ENCODE measurements around the gene PTPN7. TPM values are rescaled to one million over a fixed set of nuclear protein-coding genes. Genes with fewer than 3 reads are reported as not detected.
A peak's percentile ranks its signal among the peaks of the same experiment; 100 is the strongest.

The PTPN7 gene
- total RNA-seq, 6 donors from 2014 or later: 4.6 to 9.3 (median 7.7) TPM

DNA sequence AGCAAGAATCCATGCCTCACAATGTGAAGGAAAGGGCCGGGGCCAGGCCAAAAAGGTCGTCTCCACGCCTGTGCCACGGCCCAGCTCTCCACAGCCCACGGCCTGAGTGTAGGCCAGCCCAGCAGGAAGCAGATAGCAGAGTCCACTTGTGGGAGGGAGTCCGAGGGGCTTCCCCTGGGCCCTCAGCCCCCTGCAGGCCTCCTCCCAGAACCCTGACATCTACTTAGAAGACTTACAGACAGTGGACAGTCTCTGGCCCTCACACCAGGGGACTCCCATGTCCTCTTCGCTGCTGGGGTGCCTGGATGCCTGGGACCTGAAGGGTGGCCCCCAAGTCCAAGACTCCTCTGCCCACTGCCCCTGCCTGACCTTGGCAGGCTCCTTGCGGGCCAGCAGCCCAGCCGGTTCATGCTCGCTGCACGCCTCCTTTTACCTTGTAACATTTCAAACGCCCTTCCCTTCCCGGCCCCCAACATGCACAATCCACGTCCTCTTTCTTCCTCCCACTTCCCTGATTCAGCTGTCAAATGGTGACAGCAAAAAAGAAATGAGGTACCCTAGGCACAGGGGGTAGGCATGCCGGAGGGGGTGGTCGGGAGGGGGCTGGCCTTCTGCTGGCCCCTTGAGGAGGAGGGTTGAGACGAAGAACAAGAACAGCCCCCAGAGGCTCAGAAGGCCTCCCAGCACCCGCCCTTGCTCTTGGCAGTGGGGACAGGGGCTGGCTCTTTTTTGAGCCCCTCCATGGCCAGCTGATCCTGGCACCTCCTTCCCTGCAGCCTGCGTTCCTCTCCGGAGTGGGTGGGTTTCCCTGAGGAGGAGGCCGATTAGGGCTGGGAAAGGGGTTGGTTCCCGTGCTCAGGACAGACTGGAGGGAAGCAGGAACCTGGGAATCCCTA is 997 bp upstream of the PTPN7 start:
- Histone ChIP-seq H3K9me3 (no peaks in the 10 kb centered on the region), H3K36me3 (no peaks in the 10 kb centered on the region), H3K27ac (peak overlapping the region; percentile 35 to 93 (median 81)), H3K4me3 (peak overlapping the region in 1 of 4 donors; percentile 47), H3K4me1 (peaks cover 0 to 34% (median 24%) of the 10 kb centered on the region in 4 donors), H3K27me3 (no peaks in the 10 kb centered on the region)
- ATAC-seq (ENCODE audit: low FRiP score in 2 of 2) (no peak), DNase-seq (no peak)
- TF ChIP-seq EP300 (IDR thresholded peaks at IDR 0.05): no peak
- TF ChIP-seq, protein P1, sequence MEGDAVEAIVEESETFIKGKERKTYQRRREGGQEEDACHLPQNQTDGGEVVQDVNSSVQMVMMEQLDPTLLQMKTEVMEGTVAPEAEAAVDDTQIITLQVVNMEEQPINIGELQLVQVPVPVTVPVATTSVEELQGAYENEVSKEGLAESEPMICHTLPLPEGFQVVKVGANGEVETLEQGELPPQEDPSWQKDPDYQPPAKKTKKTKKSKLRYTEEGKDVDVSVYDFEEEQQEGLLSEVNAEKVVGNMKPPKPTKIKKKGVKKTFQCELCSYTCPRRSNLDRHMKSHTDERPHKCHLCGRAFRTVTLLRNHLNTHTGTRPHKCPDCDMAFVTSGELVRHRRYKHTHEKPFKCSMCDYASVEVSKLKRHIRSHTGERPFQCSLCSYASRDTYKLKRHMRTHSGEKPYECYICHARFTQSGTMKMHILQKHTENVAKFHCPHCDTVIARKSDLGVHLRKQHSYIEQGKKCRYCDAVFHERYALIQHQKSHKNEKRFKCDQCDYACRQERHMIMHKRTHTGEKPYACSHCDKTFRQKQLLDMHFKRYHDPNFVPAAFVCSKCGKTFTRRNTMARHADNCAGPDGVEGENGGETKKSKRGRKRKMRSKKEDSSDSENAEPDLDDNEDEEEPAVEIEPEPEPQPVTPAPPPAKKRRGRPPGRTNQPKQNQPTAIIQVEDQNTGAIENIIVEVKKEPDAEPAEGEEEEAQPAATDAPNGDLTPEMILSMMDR (IDR thresholded peaks at IDR 0.05): no peak
- TF ChIP-seq POLR2AphosphoS5 (IDR thresholded peaks at IDR 0.05): no peak
- TF ChIP-seq POLR2A (IDR thresholded peaks at IDR 0.05): no peak
- 51 to 74% methylated on average over 19 to 22 of the region's 22 CpGs for WGBS, 2 donors

- Histone ChIP-seq H3K9me3 (no peaks in the 10 kb centered on the region), H3K4me3 (peak overlapping the region in 3 of 4 donors; percentile 28 to 47 (median 40)), H3K27ac (peak overlapping the region; percentile 67 to 93 (median 81)), H3K27me3 (no peaks in the 10 kb centered on the region), H3K36me3 (no peaks in the 10 kb centered on the region), H3K4me1 (peaks cover 8 to 44% (median 33%) of the 10 kb centered on the region in 4 donors)
- no peak for TF ChIP-seq POLR2A (IDR thresholded peaks at IDR 0.05)
- TF ChIP-seq EP300 (IDR thresholded peaks at IDR 0.05): no peak
- no peak for TF ChIP-seq POLR2AphosphoS5 (IDR thresholded peaks at IDR 0.05)
- TF ChIP-seq, protein P1 (IDR thresholded peaks at IDR 0.05): no peak
- no peak for ATAC-seq (ENCODE audit: low FRiP score in 2 of 2)
- DNase-seq: peak in 1 of 2 donors; percentile 56
- 68 to 74% methylated on average over 8 to 12 of the region's 16 CpGs for WGBS, 2 donors
Measured at GRCh38 chr1:202159534-202160371, 649 bp downstream of the PTPN7 start.

DNA sequence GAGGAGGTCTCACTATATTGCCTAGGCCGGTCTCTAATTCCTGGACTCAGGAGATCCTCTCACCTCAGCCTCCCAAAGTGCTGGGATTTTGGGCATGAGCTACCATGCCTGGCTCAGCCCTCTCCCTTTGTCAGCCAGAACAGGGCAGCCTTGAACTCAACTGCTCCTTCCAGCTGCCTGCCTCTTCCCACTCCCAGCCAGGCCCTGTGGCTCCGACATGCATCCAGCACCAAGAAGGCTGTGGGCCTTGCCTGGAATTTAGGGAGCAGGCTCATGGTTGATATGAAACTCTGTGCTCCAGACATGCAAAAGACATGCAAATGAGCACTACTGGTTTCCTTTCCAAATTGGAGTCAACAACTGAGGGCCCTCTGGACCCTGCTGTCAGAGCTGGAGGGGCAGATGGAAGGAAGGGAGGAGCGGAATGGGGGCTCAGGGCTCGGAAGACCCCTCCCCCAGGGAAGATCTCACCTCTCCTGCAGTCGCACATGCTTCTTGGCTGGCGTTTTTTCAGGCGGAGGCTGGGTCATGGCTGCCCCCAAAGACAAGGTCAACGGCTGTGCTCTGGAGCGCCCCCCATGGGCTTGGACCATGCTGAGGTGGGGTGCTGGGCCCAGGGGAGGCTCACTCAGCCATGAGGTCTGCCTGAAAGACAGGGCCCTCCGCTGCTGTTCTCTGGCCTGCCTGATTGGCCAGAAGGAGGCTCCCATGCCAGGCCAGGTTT is 1.4 kb downstream of the PTPN7 start:
- TF ChIP-seq, protein P1 (IDR thresholded peaks at IDR 0.05): no peak
- TF ChIP-seq POLR2A (IDR thresholded peaks at IDR 0.05) (no peak), POLR2AphosphoS5 (IDR thresholded peaks at IDR 0.05) (no peak), EP300 (IDR thresholded peaks at IDR 0.05) (no peak)
- Histone ChIP-seq H3K36me3 (no peaks in the 10 kb centered on the region), H3K9me3 (no peaks in the 10 kb centered on the region), H3K27ac (peak overlapping the region in 3 of 4 donors; percentile 73 to 93 (median 89)), H3K4me3 (peak overlapping the region in 3 of 4 donors; percentile 28 to 47 (median 40)), H3K4me1 (peaks cover 8 to 45% (median 35%) of the 10 kb centered on the region in 4 donors), H3K27me3 (no peaks in the 10 kb centered on the region)
- ATAC-seq (ENCODE audit: low FRiP score in 2 of 2): no peak
- no peak for DNase-seq
- WGBS, 2 donors: 81 to 88% methylated on average over 7 to 9 of the region's 10 CpGs

DNA sequence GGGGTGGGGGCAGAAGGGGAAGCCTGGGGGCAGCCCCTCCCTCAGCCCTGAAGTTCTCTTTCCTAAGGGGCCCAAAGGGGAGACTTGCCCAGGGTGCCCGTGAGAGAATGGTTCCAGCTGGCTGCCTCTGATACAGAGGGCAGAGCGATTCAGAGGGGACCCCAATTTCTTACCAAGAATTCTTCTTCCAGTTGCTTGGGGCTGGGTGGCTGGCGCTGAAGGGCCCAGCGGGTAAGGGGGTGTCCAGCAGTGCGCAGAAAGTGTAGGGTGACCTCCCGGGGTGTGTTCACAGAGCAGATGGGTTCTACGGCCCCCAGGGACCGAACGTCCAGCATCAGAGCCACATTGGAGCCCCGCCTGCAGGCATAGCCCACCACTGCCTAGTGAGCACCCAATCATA is 2.5 kb downstream of the PTPN7 start:
- no peak for ATAC-seq (ENCODE audit: low FRiP score in 2 of 2)
- H3K27ac ChIP-seq: no peak overlapping the region
- 92 to 93% methylated on average over 9 to 10 of the region's 10 CpGs for WGBS, 2 donors
- no peak for TF ChIP-seq POLR2A (IDR thresholded peaks at IDR 0.05)
- TF ChIP-seq POLR2AphosphoS5 (IDR thresholded peaks at IDR 0.05): no peak
- TF ChIP-seq EP300 (IDR thresholded peaks at IDR 0.05): no peak
- TF ChIP-seq, protein P1 (IDR thresholded peaks at IDR 0.05): no peak
- DNase-seq: no peak
- H3K4me3 ChIP-seq: no peak overlapping the region
- H3K36me3 ChIP-seq: no peaks in the 10 kb centered on the region
- no peaks in the 10 kb centered on the region for H3K9me3 ChIP-seq
- H3K4me1 ChIP-seq: peaks cover 8 to 43% (median 33%) of the 10 kb centered on the region in 4 donors
- H3K27me3 ChIP-seq: no peaks in the 10 kb centered on the region
